Epithelial cell of proximal tubule (primary cell): ENCODE results near the gene SYT9. TPM values are rescaled to one million over a fixed set of nuclear protein-coding genes. Genes with fewer than 3 reads are reported as not detected.

ENCODE experiments used
- DNase-seq: peaks from one replicate; pipeline ENCODE4 v3.0.0-alpha.2; 2011; ENCODE audit warnings: low read depth
- H3K4me3 ChIP-seq: 2 replicates; pipeline ENCODE4 v1.5.1; 2011; ENCODE audit warnings: low read depth, mild to moderate bottlenecking, low read length
- CTCF ChIP-seq: conservative IDR thresholded peaks from 2 replicates; pipeline ENCODE4 v1.5.1; 2012; ENCODE audit warnings: low read depth, mild to moderate bottlenecking, low read length
- total RNA-seq: library from RNA; depleted of rRNA; stranded (reverse); fragments of >200 nt; gene quantifications from 2 replicates; pipeline ENCODE4 v1.2.3, GENCODE V29; 2015

The SYT9 gene
- total RNA-seq, 1 donor from 2014 or later: 0.46 TPM

DNA sequence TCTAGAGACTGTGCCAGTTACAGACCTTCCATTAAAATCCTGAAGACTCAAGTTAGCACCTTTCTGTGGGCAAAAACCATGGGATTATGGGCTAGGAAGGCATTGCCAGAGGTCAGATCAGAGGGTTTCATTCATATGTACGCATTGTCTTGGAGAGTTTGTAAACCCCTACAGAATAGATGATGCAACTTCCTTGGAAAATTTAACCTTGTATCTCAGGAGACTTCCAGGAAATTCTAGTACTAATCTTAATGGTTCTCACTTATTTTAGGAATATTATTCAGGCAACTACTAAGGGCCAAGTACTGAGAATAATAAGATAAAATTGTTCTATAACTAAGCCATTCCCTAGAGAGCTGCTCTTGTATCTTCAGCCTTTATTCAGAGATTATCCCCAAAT, 240.5 kb downstream of the SYT9 start:
- DNase-seq: no peak
- H3K4me3 ChIP-seq: no peak overlapping the region
- no peak for TF ChIP-seq CTCF

DNA sequence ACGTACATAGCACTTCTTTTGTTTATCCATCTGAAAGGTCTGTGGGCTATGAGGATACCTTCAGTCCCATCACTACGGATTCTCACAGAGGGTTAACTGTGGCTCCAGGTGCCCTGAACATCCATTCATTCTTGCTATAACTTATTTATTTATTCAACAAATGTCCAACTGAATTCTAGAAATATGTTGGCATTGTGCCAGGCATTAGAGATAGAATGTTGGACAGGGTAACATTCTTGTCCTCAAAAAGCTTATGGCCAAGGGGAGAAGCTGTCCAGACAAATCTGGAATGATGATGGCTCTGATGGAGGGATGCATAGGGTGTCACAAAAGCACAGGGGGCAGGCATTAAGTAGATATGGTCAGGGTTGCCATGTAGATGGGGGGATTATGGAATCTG, 242.0 kb downstream of the SYT9 start:
- no peak for DNase-seq
- TF ChIP-seq CTCF: no peak
- no peak overlapping the region for H3K4me3 ChIP-seq

DNA sequence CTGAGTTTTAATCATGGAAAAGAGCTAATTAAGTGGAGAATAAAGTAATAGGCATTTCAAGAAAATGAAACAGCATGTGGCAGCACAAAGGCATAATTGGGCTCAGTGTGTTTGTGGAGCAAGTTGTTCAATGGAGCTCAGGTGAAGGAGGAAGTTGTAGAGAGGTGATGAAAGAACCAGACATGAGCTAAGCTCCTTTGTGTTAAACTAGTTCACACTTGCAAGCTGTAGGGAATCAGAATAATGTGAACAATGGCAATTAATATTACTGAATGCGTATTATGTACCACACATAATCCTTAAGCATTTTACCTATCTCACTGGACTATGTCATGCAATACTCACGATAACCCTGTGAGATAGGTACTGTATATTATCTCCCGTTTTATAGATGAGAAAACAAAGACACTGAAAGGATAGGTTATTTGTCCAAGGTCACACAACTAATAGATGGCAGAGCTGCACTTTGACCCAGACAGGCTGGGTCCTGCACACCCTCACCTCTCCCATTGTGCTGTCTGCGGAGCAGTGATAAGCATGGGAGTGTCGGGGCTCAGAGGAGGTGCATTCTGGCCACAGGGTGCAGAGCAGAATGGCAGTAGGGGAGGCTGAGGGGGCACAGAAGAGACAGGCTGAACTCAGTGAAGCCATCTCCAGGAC, 242.5 kb downstream of the SYT9 start:
- no peak overlapping the region for H3K4me3 ChIP-seq
- no peak for TF ChIP-seq CTCF
- DNase-seq: no peak

DNA sequence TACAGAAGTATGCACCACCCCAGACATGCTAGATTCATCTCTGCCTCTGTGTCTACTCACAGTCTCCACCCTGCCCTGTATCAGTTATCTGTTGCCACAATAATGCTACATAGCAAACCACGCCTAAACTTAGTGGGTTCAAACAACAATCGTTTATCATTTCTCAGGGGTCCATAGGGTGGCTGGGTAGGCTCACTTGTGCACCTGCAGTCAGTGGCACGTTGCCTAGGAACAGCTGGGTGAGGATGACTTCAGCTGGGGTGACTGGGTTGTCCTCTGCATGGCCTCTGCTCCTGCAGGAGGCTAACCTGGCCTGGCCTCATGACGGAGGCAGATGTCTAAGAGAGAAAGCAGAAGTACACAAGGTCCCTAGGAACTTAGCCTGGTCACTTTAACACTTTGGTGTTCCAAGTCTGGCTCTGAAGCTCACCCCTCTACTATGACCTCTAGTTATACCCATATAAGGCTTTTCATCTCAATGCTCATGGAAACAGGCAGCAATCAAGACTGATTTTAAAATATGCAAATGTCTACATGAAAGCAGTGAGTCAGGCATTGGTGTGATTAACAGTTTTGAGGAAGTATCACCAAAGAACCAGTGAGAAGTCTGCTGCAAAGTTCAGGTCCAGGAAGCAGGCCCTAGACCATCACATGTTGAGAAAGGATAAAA, 244.3 kb downstream of the SYT9 start:
- no peak overlapping the region for H3K4me3 ChIP-seq
- no peak for TF ChIP-seq CTCF

GRCh38 chr11:7498193-7498592, 246.5 kb downstream of the SYT9 start:
- DNase-seq: no peak
- no peak for TF ChIP-seq CTCF
- H3K4me3 ChIP-seq: no peak overlapping the region

More for the DNA sequence above, 244.3 kb downstream of the SYT9 start:
- DNase-seq: no peak

- DNase-seq: no peak
- H3K4me3 ChIP-seq: no peak overlapping the region
- TF ChIP-seq CTCF: no peak
Measured at GRCh38 chr11:7499081-7499480, 247.4 kb downstream of the SYT9 start.

- H3K4me3 ChIP-seq: no peak overlapping the region
- DNase-seq: no peak
- no peak for TF ChIP-seq CTCF
Measured at GRCh38 chr11:7500251-7500650, 248.5 kb downstream of the SYT9 start.
